GM23248 (cell line): ENCODE results near the gene ADCK2. TPM values are rescaled to one million over a fixed set of nuclear protein-coding genes. Genes with fewer than 3 reads are reported as not detected.
"Not testable (repeated sequence)": the region's sequence is repeated elsewhere in the genome, so short reads cannot be mapped to it uniquely, and the experiment has no call there.

Experiments used
- DNase-seq: peaks from one replicate; pipeline ENCODE4 v3.0.0-alpha.2; 2015
- H2AFZ ChIP-seq: fragments of 200-600 bp; sonication (generic); 2 replicates; pipeline ENCODE4 v1.6.1; 2016; ENCODE audit warnings: antibody characterized with exemption
- H3F3A ChIP-seq: fragments of 200-600 bp; sonication (generic); 2 replicates; pipeline ENCODE4 v1.6.1; 2016; ENCODE audit warnings: mild to moderate bottlenecking, antibody characterized with exemption, mixed run types; ENCODE audit not compliant: insufficient read depth
- H3K27ac ChIP-seq: fragments of 200-600 bp; sonication (generic); 2 replicates; pipeline ENCODE4 v1.5.1; 2016; ENCODE audit warnings: mild to moderate bottlenecking
- H3K27me3 ChIP-seq: fragments of 200-600 bp; sonication (generic); replicated peaks from 2 replicates; pipeline ENCODE4 v1.6.1; 2016; ENCODE audit warnings: mild to moderate bottlenecking; ENCODE audit not compliant: insufficient read depth
- H3K36me3 ChIP-seq: fragments of 200-600 bp; sonication (generic); 2 replicates; pipeline ENCODE4 v1.6.1; 2016; ENCODE audit warnings: low read depth, mild to moderate bottlenecking
- H3K4me1 ChIP-seq: fragments of 200-600 bp; sonication (generic); 2 replicates; pipeline ENCODE4 v1.6.1; 2016; ENCODE audit warnings: mild to moderate bottlenecking; ENCODE audit not compliant: insufficient read depth
- H3K4me2 ChIP-seq: fragments of 200-600 bp; sonication (generic); one replicate; pipeline ENCODE4 v1.6.1; 2016; ENCODE audit warnings: mild to moderate bottlenecking; ENCODE audit not compliant: unreplicated experiment
- H3K4me3 ChIP-seq: fragments of 200-600 bp; sonication (generic); 2 replicates; pipeline ENCODE4 v1.5.1; 2016; ENCODE audit warnings: mild to moderate bottlenecking
- H3K79me2 ChIP-seq: fragments of 200-600 bp; sonication (generic); 2 replicates; pipeline ENCODE4 v1.6.1; 2016; ENCODE audit warnings: mild to moderate bottlenecking; ENCODE audit not compliant: insufficient read depth
- H3K9ac ChIP-seq: fragments of 200-600 bp; sonication (generic); 2 replicates; pipeline ENCODE4 v1.6.1; 2016; ENCODE audit warnings: mild to moderate bottlenecking
- H3K9me2 ChIP-seq: fragments of 200-600 bp; sonication (generic); 2 replicates; pipeline ENCODE4 v1.6.1; 2016; ENCODE audit warnings: mixed run types, mild to moderate bottlenecking, moderate library complexity; ENCODE audit not compliant: insufficient read depth
- H3K9me3 ChIP-seq: fragments of 200-600 bp; sonication (generic); one replicate; pipeline ENCODE4 v1.6.1; 2017; ENCODE audit warnings: low read depth
- H4K20me1 ChIP-seq: fragments of 200-600 bp; sonication (generic); 2 replicates; pipeline ENCODE4 v1.6.0; 2016; ENCODE audit not compliant: insufficient read depth
- EZH2 ChIP-seq: fragments of 200-600 bp; sonication (generic); IDR thresholded peaks from 2 replicates; pipeline ENCODE4 v1.6.1; 2018; ENCODE audit warnings: antibody characterized with exemption, mild to moderate bottlenecking; ENCODE audit not compliant: insufficient read depth, poor library complexity, severe bottlenecking
- EZH2phosphoT487 ChIP-seq: fragments of 200-600 bp; sonication (generic); IDR thresholded peaks from 2 replicates; pipeline ENCODE4 v1.6.1; 2018; ENCODE audit warnings: antibody characterized with exemption, moderate library complexity, mild to moderate bottlenecking, low read depth; ENCODE audit not compliant: insufficient read depth
- WGBS, 2 experiments: methylation state at CpG; one replicate each; pipeline ENCODE4 v1.1.6; 2015 to 2017; ENCODE audit warnings: low lambda C conversion rate in 2 of 2, low coverage in 1 of 2; ENCODE audit errors: missing lambda C conversion rate in 2 of 2; 5-methylcytosine and 5-hydroxymethylcytosine counted together
- in situ Hi-C: fragments of 300-500 bp; cut with MboI; formaldehyde crosslinking; loops from 2 replicates; pipeline ENCODE4 v1.15.0; 2020
- polyA plus RNA-seq: library from polyadenylated mRNA; unstranded; fragments of >200 nt; fragmentation: Nextera tagmentation; extraction: Ambion mirVana; gene quantifications from 2 replicates; pipeline ENCODE4 v1.2.1, GENCODE V29; 2016
- total RNA-seq: library from RNA; depleted of rRNA; stranded (reverse); fragments of >200 nt; shearing (Covaris generic); gene quantifications from 2 replicates; pipeline ENCODE4 v1.2.3, GENCODE V29; 2014

Gene ADCK2
- total and polyA plus RNA-seq, 2 experiments from 2014 or later: 10.0 to 27.1 TPM

GRCh38 chr7:140707132-140707531 lies 34.4 kb downstream of the ADCK2 start:
- H3K9me3 ChIP-seq: no peaks in the 10 kb centered on the region
- H3K27ac ChIP-seq: no peak overlapping the region
- H3K4me3 ChIP-seq: no peak overlapping the region
- DNase-seq: no peak
- TF ChIP-seq EZH2phosphoT487: no peak
- no peak for TF ChIP-seq EZH2
- in situ Hi-C loops: no loop called here
- 88 to 94% methylated on average over 5 of the region's 5 CpGs for WGBS, 2 experiments
- H3K27me3 ChIP-seq: no peaks in the 10 kb centered on the region
- no peaks in the 10 kb centered on the region for H3F3A ChIP-seq
- peaks cover 21% of the 10 kb centered on the region; the same call in 1 of the 2 replicates for H3K36me3 ChIP-seq
- H3K9ac ChIP-seq: no peak overlapping the region
- H3K9me2 ChIP-seq: no peaks in the 10 kb centered on the region
- no peak overlapping the region for H2AFZ ChIP-seq
- H3K4me2 ChIP-seq: no peak overlapping the region
- H4K20me1 ChIP-seq: no peaks in the 10 kb centered on the region
- H3K4me1 ChIP-seq: no peaks in the 10 kb centered on the region
- peaks cover 30% of the 10 kb centered on the region for H3K79me2 ChIP-seq

DNA sequence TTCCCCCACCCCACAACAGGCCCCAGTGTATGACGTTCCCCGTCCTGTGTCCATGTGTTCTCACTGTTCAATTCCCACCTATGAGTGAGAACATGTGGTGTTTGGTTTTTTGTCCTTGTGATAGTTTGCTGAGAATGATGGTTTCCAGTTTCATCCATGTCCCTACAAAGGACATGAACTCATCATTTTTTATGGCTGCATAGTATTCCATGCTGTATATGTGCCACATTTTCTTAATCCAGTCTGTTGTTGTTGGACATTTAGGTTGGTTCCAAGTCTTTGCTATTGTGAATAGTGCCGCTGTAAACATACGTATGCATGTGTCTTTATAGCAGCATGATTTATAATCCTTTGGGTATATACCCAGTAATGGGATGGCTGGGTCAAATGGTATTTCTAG lies 36.0 kb downstream of the ADCK2 start:
- H3K27ac ChIP-seq, H3K4me3 ChIP-seq, DNase-seq, H3K4me2 ChIP-seq, in situ Hi-C loops, H3F3A ChIP-seq, H3K27me3 ChIP-seq, H4K20me1 ChIP-seq, H3K9ac ChIP-seq, H3K9me2 ChIP-seq, H3K4me1 ChIP-seq, H3K9me3 ChIP-seq, H2AFZ ChIP-seq: not testable (repeated sequence)
- peaks cover 21% of the 10 kb centered on the region; the same call in 1 of the 2 replicates for H3K36me3 ChIP-seq
- peaks cover 13% of the 10 kb centered on the region for H3K79me2 ChIP-seq
- 98 to 100% methylated on average over 4 of the region's 4 CpGs for WGBS, 2 experiments

DNA sequence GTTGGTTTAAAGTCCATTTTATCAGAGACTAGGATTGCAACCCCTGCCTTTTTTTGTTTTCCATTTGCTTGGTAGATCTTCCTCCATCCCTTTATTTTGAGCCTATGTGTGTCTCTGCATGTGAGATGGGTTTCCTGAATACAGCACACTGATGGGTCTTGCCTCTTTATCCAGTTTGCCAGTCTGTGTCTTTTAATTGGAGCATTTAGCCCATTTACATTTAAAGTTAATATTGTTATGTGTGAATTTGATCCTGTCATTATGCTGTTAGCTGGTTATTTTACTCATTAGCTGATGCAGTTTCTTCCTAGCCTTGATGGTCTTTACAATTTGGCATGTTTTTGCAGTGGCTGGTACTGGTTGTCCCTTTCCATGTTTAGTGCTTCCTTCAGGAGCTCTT lies 39.6 kb downstream of the ADCK2 start:
- H4K20me1 ChIP-seq, H3K9me2 ChIP-seq, H3K4me3 ChIP-seq, H3K9me3 ChIP-seq, H3K4me1 ChIP-seq, H3K4me2 ChIP-seq, H2AFZ ChIP-seq, H3K36me3 ChIP-seq, H3K27me3 ChIP-seq, H3F3A ChIP-seq, H3K79me2 ChIP-seq, H3K9ac ChIP-seq, in situ Hi-C loops, DNase-seq, H3K27ac ChIP-seq: not testable (repeated sequence)

DNA sequence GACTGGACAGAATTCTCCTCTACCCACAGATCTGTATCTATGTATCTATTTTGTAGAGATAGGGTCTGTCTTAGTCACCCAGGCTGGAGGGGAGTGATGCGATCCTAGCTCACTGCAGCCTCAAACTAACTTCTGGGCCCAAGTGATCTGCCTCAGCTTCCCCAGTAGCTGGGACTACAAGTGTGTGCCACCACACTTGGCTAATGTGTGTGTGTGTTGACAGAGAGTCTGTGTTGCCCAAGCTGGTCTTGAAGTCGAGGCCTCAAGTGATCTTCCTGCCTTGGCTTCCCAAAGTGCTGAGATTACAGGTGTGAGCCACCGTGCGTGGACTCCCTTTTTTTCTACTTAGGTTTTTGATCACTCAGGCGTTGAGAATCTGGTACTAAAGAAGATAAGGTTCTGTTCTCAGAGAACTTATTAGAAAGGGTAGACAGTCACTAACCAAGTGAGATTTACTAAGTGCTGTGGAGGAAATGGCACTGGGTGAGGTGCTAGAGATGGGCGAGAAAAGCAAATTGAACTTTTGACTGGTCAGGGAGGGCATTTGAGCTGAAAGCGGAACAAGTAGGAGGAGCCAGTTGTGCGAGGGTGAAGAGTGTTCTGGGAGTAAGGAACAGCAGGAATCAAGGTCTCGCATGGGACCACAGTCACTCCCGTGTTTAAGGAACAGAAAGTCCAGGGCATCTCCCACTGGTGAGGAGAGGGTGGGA lies 41.7 kb downstream of the ADCK2 start:
- no peak overlapping the region for H3K4me2 ChIP-seq
- WGBS, 2 experiments: 95 to 100% methylated on average over 10 of the region's 10 CpGs
- no peaks in the 10 kb centered on the region for H3K9me2 ChIP-seq
- no peak for TF ChIP-seq EZH2
- no peak for TF ChIP-seq EZH2phosphoT487
- no peaks in the 10 kb centered on the region for H4K20me1 ChIP-seq
- H3K27me3 ChIP-seq: no peaks in the 10 kb centered on the region
- DNase-seq: no peak
- no peak overlapping the region for H3K4me3 ChIP-seq
- no peak overlapping the region for H3K9ac ChIP-seq
- no peaks in the 10 kb centered on the region for H3K79me2 ChIP-seq
- H3F3A ChIP-seq: no peaks in the 10 kb centered on the region
- in situ Hi-C loops: no loop called here
- no peaks in the 10 kb centered on the region for H3K9me3 ChIP-seq
- no peaks in the 10 kb centered on the region for H3K36me3 ChIP-seq
- no peaks in the 10 kb centered on the region for H3K4me1 ChIP-seq
- H3K27ac ChIP-seq: no peak overlapping the region
- no peak overlapping the region for H2AFZ ChIP-seq

GRCh38 chr7:140719721-140720120 lies 47.0 kb downstream of the ADCK2 start:
- no peak overlapping the region for H3K4me3 ChIP-seq
- H3K9me3 ChIP-seq: no peaks in the 10 kb centered on the region
- in situ Hi-C loops: no loop called here
- H2AFZ ChIP-seq: no peak overlapping the region
- 72 to 80% methylated on average over 5 of the region's 5 CpGs for WGBS, 2 experiments
- H3K27me3 ChIP-seq: no peaks in the 10 kb centered on the region
- H3K9me2 ChIP-seq: no peaks in the 10 kb centered on the region
- DNase-seq: peak; percentile 14
- no peak for TF ChIP-seq EZH2
- no peak for TF ChIP-seq EZH2phosphoT487
- H3K79me2 ChIP-seq: no peaks in the 10 kb centered on the region
- no peaks in the 10 kb centered on the region for H3F3A ChIP-seq
- no peak overlapping the region for H3K27ac ChIP-seq
- no peak overlapping the region for H3K4me2 ChIP-seq
- no peak overlapping the region for H3K9ac ChIP-seq
- no peaks in the 10 kb centered on the region for H3K4me1 ChIP-seq
- no peaks in the 10 kb centered on the region for H4K20me1 ChIP-seq
- no peaks in the 10 kb centered on the region for H3K36me3 ChIP-seq
